ENCODE data around the gene CD274. TPM values are rescaled to one million over a fixed set of nuclear protein-coding genes. Genes with fewer than 3 reads are reported as not detected.

CD274 gene
- total and polyA plus RNA-seq, 10 of the 15 experiments (the other 5 are each of a cell fraction or from before 2014, with no cell fraction given): 9.4 to 128 (median 24.6) TPM

- peak overlapping the region; percentile 24; the same call in 1 of the 2 replicates for H3K9ac ChIP-seq (ENCODE audit: control insufficient read depth, insufficient read depth, low read length)
- H3K4me1 ChIP-seq (ENCODE audit: control insufficient read depth, insufficient read depth, low read length): peaks cover 40% of the 10 kb centered on the region
- in situ Hi-C loops (cut with MboI): no loop called here
- peak overlapping the region; percentile 19; the same call in 1 of the 2 replicates for H3K4me3 ChIP-seq
- ChIA-PET POLR2A (interaction anchor here (0.6 to 4.6 kb wide), 13 partner anchors 11 to 915 kb away, joined by 3 to 67 read pairs (median 6); partner anchors contain the start of gene CD274), CTCF (interaction anchor here (0.9 to 1.1 kb wide), 3 partner anchors 23 to 79 kb away, joined by 3 to 8 read pairs (median 3); no protein-coding TSS in a partner anchor), RAD21 (ENCODE audit: unreplicated experiment) (interaction anchor here (0.9 to 11.9 kb wide), 14 partner anchors 14 to 78 kb away, joined by 3 to 146 read pairs (median 12); partner anchors contain the start of gene CD274), SMC1A (ENCODE audit: uncharacterized antibody, unreplicated experiment) (interaction anchor here (1.1 to 11.3 kb wide), 17 partner anchors 9 to 74 kb away, joined by 3 to 311 read pairs (median 20); partner anchors contain the start of gene CD274)
- intact Hi-C loops (cut with micrococcal nuclease; ENCODE audit: unreplicated experiment): no loop called here
- BruUV-seq (replicated peaks): no TSS peak
- WGBS (ENCODE audit: insufficient coverage, insufficient replicate concordance, low lambda C conversion rate, missing lambda C conversion rate): 97% methylated on average over 10 of the region's 10 CpGs
- H4K20me1 ChIP-seq (ENCODE audit: control insufficient read depth, insufficient read depth): no peaks in the 10 kb centered on the region
- peaks cover 68% of the 10 kb centered on the region for H3K79me2 ChIP-seq (ENCODE audit: control insufficient read depth, insufficient read depth, low read length)
- H2AFZ ChIP-seq (ENCODE audit: control insufficient read depth, low read depth, low read length): no peak overlapping the region
- peak overlapping the region; percentile 58 for H3K27ac ChIP-seq (ENCODE audit: control insufficient read depth, insufficient read depth)
- FAIRE-seq (no peak), ATAC-seq (peak; percentile 74), DNase-seq (ENCODE audit: low read depth, low spot score) (no peak)
- H3K4me2 ChIP-seq (ENCODE audit: control insufficient read depth, insufficient read depth): peak overlapping the region; percentile 93; the same call in 1 of the 2 replicates
- H3K27me3 ChIP-seq (replicated peaks in 1 of 2; ENCODE audit: control insufficient read depth in 2 of 2, insufficient read depth in 2 of 2, low read length in 1 of 2): no peaks in the 10 kb centered on the region
- H3K9me3 ChIP-seq (replicated peaks; ENCODE audit: control insufficient read depth, insufficient read depth, low read length): no peaks in the 10 kb centered on the region; the same call in 2 of the 3 replicates
- no peaks in the 10 kb centered on the region for H3K36me3 ChIP-seq (ENCODE audit: control insufficient read depth in 2 of 2, insufficient read depth in 2 of 2, low read length in 1 of 2)
- TF ChIP-seq SREBF1 (IDR thresholded peaks at IDR 0.05; ENCODE audit: low read length) (no peak), NFYB (IDR thresholded peaks at IDR 0.05; ENCODE audit: insufficient read depth, low read depth, low read length) (no peak), SREBF2 (IDR thresholded peaks at IDR 0.05; ENCODE audit: low read length) (no peak), ZNF687 (IDR thresholded peaks at IDR 0.05) (peak; percentile 97), PKNOX1 (IDR thresholded peaks at IDR 0.05) (no peak), NRF1 (conservative IDR thresholded peaks at IDR 0.05; ENCODE audit: low read depth, low read length) (no peak), E4F1 (IDR thresholded peaks at IDR 0.05; ENCODE audit: borderline replicate concordance, partially characterized antibody) (no peak), WRNIP1 (IDR thresholded peaks at IDR 0.05; ENCODE audit: borderline replicate concordance, low read depth, low read length) (no peak), BMI1 (IDR thresholded peaks at IDR 0.05; ENCODE audit: borderline replicate concordance) (no peak; the same call in 1 of the 2 replicates)
These were observed 66.3 kb downstream of the CD274 start for GRCh38 chr9:5516453-5517220.

All from GM12878 (cell line).